Right lobe of liver (tissue), 6 donors: ENCODE results near the gene GID8. TPM values are rescaled to one million over a fixed set of nuclear protein-coding genes. Genes with fewer than 3 reads are reported as not detected.
A peak's percentile ranks its signal among the peaks of the same experiment; 100 is the strongest.

Experiments used
- ATAC-seq, 4 donors: fragments of 200-7000 bp; cut with Tn5 transposase; one replicate each; pipeline ENCODE4 v1.9.1; 2020; ENCODE audit warnings: mild to moderate bottlenecking in 4 of 4, moderate library complexity in 4 of 4
- DNase-seq, 3 donors: peaks; one replicate each; pipeline ENCODE4 v3.0.0-alpha.2; 2020
- H3K27ac ChIP-seq, 3 donors: fragments of 200-600 bp; one replicate each; pipeline ENCODE4 v1.8.0; 2022
- H3K27me3 ChIP-seq, 2 donors: fragments of 200-600 bp; one replicate each; pipeline ENCODE4 v1.8.0; 2022
- H3K36me3 ChIP-seq, 4 donors: fragments of 200-600 bp; sonication (generic) in 1 of 4; one replicate each; pipeline versions ENCODE4 v1.5.1 to v1.8.0; 2017 to 2022; ENCODE audit warnings: control low read depth in 1 of 4
- H3K4me1 ChIP-seq, 4 donors: fragments of 200-600 bp; sonication (generic) in 1 of 4; one replicate each; pipeline versions ENCODE4 v1.5.1 to v1.8.0; 2017 to 2022; ENCODE audit warnings: control low read depth in 1 of 4
- H3K4me3 ChIP-seq, 3 donors: fragments of 200-600 bp; one replicate each; pipeline ENCODE4 v1.8.0; 2022
- H3K9me3 ChIP-seq, 4 donors: fragments of 200-600 bp; sonication (generic) in 1 of 4; one replicate each; pipeline versions ENCODE4 v1.5.1 to v1.8.0; 2017 to 2022; ENCODE audit warnings: control low read depth in 1 of 4
- POLR2A ChIP-seq: fragments of 450-650 bp; IDR thresholded peaks from one replicate; pipeline ENCODE4 v1.6.1; 2017; ENCODE audit warnings: antibody characterized with exemption, mild to moderate bottlenecking
- WGBS: methylation state at CpG from one replicate; pipeline ENCODE4 v1.1.6; 2018; ENCODE audit warnings: low coverage, low lambda C conversion rate; ENCODE audit not compliant: insufficient coverage; ENCODE audit errors: missing lambda C conversion rate; 5-methylcytosine and 5-hydroxymethylcytosine counted together
- intact Hi-C, 2 donors: fragments of 100-400 bp; cut with DNase I; formaldehyde crosslinking; loops; one replicate each; pipeline versions ENCODE4 v1.11.2 to v1.14.1; 2022
- total RNA-seq, 6 experiments: library from RNA; depleted of rRNA in 2 of 6; stranded (reverse); fragments of >200 nt in 2 of 6; fragmentation: NEBNext Ultra II Directional in 3 of 6; extraction: Animal tissue kit (Norgen Biotek cat#: 25700) in 3 of 6; gene quantifications; one replicate each; pipeline versions ENCODE4 v1.1.0 to v1.2.4, GENCODE V29; 2016 to 2023
- TF ChIP-seq, protein P1 (sequence below), 4 donors: fragments of 200-600 bp in 3 of 4; fragments of 450-650 bp in 1 of 4; IDR thresholded peaks; one replicate each; pipeline versions ENCODE4 v1.5.1 to v1.8.0; 2016 to 2022; ENCODE audit warnings: antibody characterized with exemption in 4 of 4, mild to moderate bottlenecking in 2 of 4
- donor health status: DM: no; HTN: yes; CAD: no.
- donor health status: DM: no; HTN: no; CAD: no.
- donor health status: DM: no; HTN: no; CAD: no.
- donor health status: DM: no; HTN: yes; CAD: no.
- donor health status: DM: no; HTN: yes; CAD: no.

The GID8 gene
- total RNA-seq, 6 experiments from 2014 or later = 12.6 to 18.9 (median 15.1) TPM

DNA sequence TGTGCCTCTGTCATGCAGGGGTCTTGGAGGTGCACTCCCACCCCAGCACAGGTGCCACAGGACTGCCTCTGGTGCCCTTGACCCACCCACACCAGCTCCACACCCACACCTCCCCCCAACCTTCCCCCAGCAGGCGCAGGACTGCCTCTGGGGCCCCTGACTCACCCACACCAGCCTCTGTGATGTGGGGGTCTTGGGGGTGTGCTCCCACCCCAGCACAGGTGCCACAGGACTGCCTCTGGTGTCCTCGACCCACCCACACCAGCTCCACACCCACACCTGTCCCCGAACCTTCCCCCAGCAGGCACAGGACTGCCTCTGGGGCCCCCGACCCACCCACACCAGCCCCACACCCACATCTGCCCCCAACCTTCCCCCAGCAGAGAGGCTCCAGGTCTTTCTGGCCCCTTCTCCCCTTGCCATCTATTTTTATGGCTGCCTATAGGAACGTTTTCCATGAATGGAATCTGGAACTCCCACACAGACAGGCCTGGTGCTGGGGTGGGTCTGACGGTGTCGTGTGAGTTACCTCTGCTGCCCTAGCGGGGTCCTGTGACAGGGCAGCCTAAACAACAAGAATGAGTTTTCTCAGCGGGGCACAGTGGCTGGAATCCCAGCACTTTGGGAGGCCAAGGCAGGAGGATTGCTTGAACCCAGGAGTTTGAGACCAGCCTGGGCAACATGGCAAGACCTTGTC is 38.0 kb downstream of the GID8 start:
- H3K27ac ChIP-seq = no peak overlapping the region
- intact Hi-C loops = no loop called here
- no peak for DNase-seq
- WGBS = 51% methylated on average over 5 of the region's 9 CpGs
- no peak for ATAC-seq
- H3K4me3 ChIP-seq = no peak overlapping the region
- H3K9me3 ChIP-seq = no peaks in the 10 kb centered on the region
- TF ChIP-seq, protein P1, sequence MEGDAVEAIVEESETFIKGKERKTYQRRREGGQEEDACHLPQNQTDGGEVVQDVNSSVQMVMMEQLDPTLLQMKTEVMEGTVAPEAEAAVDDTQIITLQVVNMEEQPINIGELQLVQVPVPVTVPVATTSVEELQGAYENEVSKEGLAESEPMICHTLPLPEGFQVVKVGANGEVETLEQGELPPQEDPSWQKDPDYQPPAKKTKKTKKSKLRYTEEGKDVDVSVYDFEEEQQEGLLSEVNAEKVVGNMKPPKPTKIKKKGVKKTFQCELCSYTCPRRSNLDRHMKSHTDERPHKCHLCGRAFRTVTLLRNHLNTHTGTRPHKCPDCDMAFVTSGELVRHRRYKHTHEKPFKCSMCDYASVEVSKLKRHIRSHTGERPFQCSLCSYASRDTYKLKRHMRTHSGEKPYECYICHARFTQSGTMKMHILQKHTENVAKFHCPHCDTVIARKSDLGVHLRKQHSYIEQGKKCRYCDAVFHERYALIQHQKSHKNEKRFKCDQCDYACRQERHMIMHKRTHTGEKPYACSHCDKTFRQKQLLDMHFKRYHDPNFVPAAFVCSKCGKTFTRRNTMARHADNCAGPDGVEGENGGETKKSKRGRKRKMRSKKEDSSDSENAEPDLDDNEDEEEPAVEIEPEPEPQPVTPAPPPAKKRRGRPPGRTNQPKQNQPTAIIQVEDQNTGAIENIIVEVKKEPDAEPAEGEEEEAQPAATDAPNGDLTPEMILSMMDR (IDR thresholded peaks at IDR 0.05) = no peak
- no peak for TF ChIP-seq POLR2A
- H3K27me3 ChIP-seq = peaks cover 0 to 16% of the 10 kb centered on the region in 2 donors
- no peaks in the 10 kb centered on the region for H3K36me3 ChIP-seq
- H3K4me1 ChIP-seq = peaks cover 0 to 4% (median 0%) of the 10 kb centered on the region in 4 donors

DNA sequence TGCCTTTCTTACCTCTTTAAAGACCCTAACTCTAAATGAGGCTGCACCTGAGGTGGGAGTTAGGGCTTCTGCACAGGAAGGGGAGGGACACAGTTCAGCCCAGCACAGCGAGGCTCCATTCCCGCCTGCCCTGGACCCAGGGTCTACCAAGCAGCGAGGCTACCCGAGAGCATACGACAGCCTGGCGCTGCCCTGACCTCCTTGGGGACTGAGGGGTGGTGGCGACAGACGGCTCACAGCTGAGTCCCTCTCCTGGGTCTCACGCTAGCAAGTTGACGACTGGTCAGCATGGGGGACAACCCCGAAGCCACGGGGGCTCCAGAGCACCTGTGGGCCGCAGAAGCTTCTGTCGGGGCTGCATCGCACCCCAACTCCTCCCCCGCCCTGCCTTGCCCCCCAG is 38.9 kb downstream of the GID8 start:
- no peak for TF ChIP-seq POLR2A
- TF ChIP-seq, protein P1 (IDR thresholded peaks at IDR 0.05) = no peak
- 54% methylated on average over 6 of the region's 16 CpGs for WGBS
- H3K27me3 ChIP-seq = peaks cover 0 to 16% of the 10 kb centered on the region in 2 donors

DNA sequence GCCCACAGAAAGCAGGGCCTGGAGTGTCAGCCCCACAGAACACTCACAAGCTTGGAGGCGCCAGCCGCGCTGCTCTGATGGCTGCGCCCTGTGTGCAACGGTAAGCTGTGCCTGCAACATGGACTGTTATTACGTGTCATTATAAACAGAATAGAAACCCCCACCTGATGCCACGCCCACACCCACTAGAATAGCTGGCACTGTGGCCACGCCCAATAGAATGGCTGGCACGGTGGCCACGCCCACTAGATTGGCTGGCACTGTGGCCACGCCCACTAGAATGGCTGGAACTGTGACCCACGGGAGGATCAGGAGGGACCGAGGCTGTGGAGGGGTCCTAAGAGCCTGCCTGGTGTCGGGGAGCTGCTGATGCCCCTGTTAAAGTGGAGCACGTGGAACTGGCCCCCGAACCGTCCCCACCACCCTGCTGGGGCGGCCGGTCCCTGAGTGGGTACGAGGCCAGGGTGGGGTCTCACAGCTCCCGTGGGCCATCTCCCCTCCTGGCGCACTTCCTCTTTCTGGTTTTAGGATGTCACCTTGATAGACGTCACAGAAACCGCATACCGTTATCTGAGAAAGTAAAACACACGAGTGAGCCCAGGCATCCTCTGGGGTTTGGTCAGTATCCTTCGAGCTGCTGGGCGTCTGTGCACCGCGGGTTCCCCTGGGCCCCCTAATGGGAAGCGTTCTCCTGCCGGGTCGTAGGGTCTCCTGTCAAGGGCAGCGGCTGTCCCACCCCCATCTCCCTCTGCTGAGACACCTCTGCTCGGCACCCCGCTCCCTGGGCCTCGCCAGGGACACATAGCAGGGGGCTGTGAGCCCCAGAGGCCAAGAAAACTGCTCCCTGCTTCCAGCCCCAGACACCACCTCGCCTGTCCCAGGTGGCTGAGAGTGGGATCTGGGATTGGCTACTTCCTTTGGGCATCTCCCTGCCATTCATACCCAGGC is 39.9 kb downstream of the GID8 start:
- Histone ChIP-seq H3K36me3 (no peaks in the 10 kb centered on the region), H3K27ac (no peak overlapping the region), H3K9me3 (no peaks in the 10 kb centered on the region), H3K27me3 (peaks cover 0 to 12% of the 10 kb centered on the region in 2 donors), H3K4me3 (no peak overlapping the region), H3K4me1 (peaks cover 0 to under 1% (median 0%) of the 10 kb centered on the region in 4 donors)
- peak in 1 of 4 donors; percentile 31 for ATAC-seq
- WGBS = 71% methylated on average over 3 of the region's 38 CpGs
- no peak for TF ChIP-seq POLR2A
- TF ChIP-seq, protein P1 (IDR thresholded peaks at IDR 0.05) = no peak
- no peak for DNase-seq
- intact Hi-C loops = no loop called here

More for the DNA sequence above, 38.9 kb downstream of the GID8 start:
- peaks cover 0 to 4% (median 0%) of the 10 kb centered on the region in 4 donors for H3K4me1 ChIP-seq
- no peak overlapping the region for H3K27ac ChIP-seq
- ATAC-seq (no peak), DNase-seq (no peak)
- H3K4me3 ChIP-seq = no peak overlapping the region
- H3K9me3 ChIP-seq = no peaks in the 10 kb centered on the region
- intact Hi-C loops = no loop called here
- no peaks in the 10 kb centered on the region for H3K36me3 ChIP-seq

DNA sequence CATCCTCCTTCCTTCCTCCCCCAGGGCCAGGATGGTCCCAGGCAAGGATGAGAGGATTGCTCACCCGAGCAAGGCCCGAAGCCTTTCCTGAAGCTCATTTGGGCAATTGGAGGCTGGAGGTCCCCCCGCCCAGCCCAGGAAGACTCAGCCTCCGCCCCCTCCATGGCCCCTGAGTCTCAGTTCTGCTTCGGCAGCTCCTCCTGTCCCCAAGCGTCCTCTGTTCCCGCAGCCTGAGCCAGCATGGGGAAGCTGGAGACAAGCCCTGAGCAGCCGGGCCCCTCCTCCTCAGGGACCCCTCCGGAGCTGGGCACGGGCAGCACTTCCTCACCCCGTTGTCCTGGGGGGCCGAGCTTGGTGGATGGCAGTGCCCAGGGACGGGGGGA is 40.6 kb downstream of the GID8 start:
- no peak overlapping the region for H3K4me3 ChIP-seq
- no peak overlapping the region for H3K27ac ChIP-seq
- TF ChIP-seq, protein P1 (IDR thresholded peaks at IDR 0.05) = no peak
- no peak for TF ChIP-seq POLR2A
- ATAC-seq (no peak), DNase-seq (no peak)
- peaks cover 0 to 6% of the 10 kb centered on the region in 2 donors for H3K27me3 ChIP-seq
- no peaks in the 10 kb centered on the region for H3K4me1 ChIP-seq
- H3K9me3 ChIP-seq = no peaks in the 10 kb centered on the region
- WGBS = 20% methylated on average over 1 of the region's 13 CpGs
- intact Hi-C loops = no loop called here
- H3K36me3 ChIP-seq = no peaks in the 10 kb centered on the region
